ENCODE results near the gene DST.

DNA sequence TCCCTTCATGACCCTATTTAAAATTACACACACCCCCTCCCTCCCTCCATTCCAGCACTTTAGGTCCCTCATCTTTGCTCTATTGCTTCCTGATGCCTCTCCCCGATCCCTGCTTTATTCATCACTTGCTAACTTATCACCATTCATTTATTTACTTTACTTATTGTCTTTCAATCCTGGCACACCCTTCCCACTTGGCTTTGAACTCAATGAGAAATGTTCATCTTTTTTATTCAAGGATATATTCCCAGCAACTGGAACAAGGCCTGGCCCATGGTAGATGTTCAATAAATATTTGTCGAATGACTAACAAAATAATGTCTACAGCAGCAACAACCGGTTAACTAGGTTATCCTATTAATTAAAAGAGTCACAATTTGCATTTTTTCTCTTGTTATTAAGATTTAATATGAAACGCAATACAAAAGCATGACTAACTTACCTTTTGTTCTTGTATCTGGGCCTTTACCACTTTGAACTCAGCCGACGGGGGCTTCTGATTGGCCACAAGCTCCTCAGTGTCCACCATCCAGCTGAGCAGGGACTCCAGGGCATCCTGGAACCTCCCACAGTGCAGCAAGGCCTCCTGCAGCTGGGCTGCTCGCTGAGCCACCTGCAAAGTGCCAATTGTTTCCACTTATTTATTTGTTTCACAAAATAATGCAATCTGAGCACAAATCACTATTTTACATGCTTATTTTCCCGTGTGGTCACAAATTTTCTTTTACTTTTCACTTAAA, 107.8 kb downstream of the DST start:
- TF ChIP-seq, protein P1, sequence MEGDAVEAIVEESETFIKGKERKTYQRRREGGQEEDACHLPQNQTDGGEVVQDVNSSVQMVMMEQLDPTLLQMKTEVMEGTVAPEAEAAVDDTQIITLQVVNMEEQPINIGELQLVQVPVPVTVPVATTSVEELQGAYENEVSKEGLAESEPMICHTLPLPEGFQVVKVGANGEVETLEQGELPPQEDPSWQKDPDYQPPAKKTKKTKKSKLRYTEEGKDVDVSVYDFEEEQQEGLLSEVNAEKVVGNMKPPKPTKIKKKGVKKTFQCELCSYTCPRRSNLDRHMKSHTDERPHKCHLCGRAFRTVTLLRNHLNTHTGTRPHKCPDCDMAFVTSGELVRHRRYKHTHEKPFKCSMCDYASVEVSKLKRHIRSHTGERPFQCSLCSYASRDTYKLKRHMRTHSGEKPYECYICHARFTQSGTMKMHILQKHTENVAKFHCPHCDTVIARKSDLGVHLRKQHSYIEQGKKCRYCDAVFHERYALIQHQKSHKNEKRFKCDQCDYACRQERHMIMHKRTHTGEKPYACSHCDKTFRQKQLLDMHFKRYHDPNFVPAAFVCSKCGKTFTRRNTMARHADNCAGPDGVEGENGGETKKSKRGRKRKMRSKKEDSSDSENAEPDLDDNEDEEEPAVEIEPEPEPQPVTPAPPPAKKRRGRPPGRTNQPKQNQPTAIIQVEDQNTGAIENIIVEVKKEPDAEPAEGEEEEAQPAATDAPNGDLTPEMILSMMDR (IDR thresholded peaks at IDR 0.05; ENCODE audit: low read depth, low read length, poor library complexity, severe bottlenecking): no peak
- TF ChIP-seq EZH2phosphoT487 (IDR thresholded peaks at IDR 0.05; ENCODE audit: borderline replicate concordance, low read length): no peak

All from DOHH2 (cell line).